ENCODE data around the gene TMEM132D. TPM values are rescaled to one million over a fixed set of nuclear protein-coding genes. Genes with fewer than 3 reads are reported as not detected.

TMEM132D gene
- total RNA-seq, 1 donor from 2014 or later = not detected

DNA sequence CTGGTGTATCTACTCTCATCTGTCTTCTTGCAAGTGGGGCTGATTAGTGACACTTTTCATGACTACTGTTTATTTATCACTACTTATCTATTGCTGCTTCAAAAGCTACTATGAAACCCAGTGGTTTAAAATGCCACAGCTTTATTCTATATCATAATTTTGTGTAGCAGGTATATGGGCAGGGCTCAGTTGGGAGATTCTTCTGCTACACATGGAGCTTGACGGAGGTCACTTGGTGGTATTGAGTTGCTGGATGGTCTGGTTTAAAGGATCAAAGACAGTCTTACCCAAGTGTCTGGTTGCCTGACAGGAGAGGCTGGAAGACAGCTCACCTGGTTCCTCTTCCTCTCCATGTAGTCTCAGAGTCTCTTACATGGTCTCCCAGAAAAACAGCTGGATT, 222.7 kb downstream of the TMEM132D start:
- intact Hi-C loops (cut with DNase I) = no loop called here
- no peak for DNase-seq (ENCODE audit: low spot score)

DNA sequence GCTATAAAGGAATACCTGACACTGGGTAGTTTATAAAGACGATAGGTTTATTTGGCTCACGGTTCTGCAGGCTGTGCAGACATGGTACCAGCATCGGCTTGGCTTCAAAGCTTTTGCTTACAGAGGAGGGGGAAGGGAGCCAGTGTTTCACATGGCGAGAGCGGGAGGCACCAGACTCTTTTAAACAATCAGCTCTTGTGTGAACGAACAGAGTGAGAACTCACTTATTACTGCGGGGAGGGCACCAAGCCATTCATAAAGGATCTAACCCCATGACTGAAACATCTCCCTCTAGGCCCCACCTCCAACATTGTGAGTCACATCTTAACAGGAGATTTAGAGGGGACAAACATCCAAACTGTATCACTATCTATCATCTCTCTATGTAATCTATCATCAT, 227.4 kb downstream of the TMEM132D start:
- no peak for DNase-seq (ENCODE audit: low spot score)
- intact Hi-C loops (cut with DNase I) = no loop called here

DNA sequence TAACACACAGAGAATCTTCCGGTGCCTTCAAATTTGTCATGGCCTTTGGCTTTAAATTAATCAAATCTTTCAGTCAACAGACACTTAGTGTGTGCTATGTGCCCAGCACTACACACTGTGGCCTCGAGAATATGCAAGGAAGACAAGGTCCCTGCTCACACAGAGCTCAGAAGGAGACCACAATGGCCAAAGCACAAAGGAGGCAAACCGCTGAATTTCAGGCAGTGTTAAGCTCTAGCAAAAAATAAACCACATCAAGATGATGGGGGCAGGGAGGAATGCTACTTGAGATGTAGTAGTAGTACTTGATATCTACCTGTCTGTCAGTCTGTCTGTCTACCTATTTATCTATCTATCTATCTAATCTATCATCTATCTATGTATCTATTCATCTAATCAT, 227.9 kb downstream of the TMEM132D start:
- no peak for DNase-seq (ENCODE audit: low spot score)
- intact Hi-C loops (cut with DNase I) = no loop called here

DNA sequence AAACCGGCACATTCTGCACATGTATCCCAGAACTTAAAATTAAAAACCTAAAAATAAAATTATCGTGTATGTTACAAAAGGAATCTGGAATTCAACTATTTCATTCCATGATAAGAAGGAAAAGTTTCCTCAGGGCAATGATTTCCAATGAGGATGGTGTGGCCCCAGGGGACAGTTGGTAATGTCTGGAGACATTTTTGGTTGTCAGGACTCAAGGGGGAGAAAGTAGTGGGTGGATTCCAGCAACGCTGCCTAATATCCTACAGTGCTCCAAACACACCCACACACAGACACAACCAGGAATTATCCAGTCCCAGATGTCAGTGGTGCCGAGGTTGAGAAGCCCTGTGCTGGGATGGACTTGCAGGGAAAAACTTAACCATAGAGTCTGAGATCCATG, 228.3 kb downstream of the TMEM132D start:
- no peak for DNase-seq (ENCODE audit: low spot score)
- intact Hi-C loops (cut with DNase I) = no loop called here

DNA sequence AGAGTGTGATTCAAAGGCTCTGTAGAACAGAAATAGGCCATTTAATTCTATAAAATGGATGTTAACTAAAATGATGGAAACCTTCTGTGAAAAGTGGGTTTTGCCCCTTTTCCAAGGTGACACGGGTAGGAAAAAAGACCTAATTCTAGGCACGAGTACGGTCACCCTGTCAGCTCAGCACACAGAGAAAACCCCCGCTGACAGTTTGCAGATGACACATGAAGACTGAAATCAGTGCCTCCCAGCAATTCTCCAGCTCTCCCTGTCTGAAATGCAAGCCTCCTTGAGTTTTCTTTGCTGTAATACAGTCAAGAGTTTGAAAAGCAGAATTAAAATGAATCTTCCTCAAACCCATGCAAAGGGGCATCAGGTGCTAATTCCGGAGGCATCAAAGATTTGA, 230.0 kb downstream of the TMEM132D start:
- intact Hi-C loops (cut with DNase I) = no loop called here
- no peak for DNase-seq (ENCODE audit: low spot score)

DNA sequence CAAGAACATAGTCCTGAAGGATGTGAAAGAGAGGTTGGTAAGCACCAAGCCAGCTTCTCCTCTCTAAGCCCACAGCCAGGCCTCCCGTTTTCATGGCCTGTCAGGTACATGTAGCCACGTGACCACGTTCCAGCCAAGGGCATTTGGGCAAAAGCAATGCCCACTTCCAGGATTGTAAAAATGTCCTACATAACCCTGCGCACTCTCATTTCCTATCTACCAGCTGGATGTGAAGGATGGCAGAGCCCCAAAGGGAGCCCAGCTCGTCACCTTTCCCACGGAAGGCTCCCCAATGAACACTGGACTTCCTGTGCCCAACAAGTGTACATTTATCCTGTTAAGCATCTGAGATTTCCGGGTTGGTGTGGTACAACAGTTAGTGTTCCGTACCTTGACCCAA, 231.7 kb downstream of the TMEM132D start:
- DNase-seq (ENCODE audit: low spot score) = no peak
- intact Hi-C loops (cut with DNase I) = no loop called here

DNA sequence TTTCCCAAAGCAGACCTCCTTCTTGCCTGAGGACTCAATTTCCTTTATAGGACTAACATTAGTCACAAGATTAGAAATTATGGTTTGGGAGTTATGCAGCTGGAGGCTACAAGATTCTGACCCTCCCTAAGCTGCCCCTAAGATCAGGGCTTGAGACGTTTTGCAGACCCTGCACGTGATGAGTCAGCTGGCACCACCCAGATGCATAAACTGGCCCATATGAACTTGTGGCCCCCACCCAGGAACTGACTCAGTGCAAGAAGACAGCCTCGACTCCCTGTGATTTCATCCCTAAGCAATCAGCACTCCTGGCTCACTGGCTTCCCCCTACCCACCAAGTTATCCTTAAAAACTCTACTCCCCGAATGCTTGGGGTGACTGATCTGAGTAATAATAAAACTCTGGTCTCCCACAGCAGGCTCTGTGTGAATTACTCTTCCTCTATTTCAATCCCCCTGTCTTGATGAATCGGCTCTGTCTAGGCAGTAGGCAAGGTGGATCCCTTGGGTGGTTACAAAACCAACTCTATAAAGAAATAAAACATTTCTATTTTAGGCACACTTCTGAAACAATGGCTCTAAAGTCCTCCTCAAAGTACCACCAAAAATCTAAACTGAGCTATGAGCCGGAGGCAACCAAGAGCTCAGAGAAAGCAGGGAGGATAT, 233.4 kb downstream of the TMEM132D start:
- DNase-seq (ENCODE audit: low spot score) = no peak
- intact Hi-C loops (cut with DNase I) = no loop called here

DNA sequence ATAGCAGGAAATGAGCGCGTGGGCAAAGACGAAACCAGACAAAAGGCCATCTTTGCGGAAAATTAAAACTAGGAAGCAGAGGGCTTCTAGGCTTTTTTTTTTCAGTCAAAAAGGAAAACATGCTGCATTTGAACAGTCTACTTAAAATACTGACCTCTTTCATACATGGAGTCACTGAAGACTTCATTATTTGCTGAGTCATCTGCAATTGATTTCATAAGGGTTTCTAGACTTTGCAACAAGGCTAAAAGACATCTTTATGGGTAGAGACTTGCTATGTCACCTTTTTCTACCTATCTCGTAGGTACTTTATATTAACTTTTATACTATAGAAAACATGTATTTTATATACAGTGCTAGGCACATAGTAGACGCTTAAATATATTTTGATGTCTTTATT, 238.4 kb downstream of the TMEM132D start:
- intact Hi-C loops (cut with DNase I) = no loop called here
- DNase-seq (ENCODE audit: low spot score) = no peak

DNA sequence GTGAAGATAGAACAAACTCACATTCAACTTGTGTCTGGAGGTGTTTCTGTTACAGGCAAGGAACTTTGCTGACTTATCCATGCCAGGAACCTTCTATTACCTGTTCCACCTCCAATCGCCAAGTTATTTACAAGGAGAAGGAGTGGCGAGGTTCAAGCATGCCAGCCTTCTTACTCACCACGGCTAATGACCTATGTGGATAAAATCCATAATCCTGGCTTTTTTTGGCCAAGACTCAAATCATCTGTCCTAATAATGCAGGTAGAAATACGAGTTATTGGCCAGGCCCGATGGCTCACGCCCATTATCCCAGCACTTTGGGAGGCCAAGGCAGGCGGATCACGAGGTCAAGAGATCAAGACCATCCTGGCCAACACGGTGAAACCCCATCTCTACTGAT, 241.6 kb downstream of the TMEM132D start:
- intact Hi-C loops (cut with DNase I) = no loop called here
- no peak for DNase-seq (ENCODE audit: low spot score)

DNA sequence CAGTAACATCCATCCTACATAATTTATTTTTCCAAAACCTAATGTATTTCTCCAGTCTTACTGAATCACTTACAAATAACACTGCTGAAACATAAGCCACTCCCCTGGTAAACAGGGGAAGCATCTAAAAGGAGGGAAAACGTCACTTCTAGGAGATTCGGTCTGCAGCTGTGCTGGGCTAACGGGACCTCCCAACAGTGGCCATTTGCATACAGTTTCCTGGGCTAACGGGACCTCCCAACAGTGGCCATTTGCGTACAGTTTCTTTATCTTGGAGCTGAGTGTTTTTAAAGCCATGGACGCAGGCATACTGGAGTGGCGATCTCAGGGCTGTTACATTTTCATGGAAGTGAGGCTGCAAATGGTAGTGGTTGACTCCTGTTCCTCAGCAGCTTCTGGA, 242.9 kb downstream of the TMEM132D start:
- DNase-seq (ENCODE audit: low spot score) = no peak
- intact Hi-C loops (cut with DNase I) = no loop called here

DNA sequence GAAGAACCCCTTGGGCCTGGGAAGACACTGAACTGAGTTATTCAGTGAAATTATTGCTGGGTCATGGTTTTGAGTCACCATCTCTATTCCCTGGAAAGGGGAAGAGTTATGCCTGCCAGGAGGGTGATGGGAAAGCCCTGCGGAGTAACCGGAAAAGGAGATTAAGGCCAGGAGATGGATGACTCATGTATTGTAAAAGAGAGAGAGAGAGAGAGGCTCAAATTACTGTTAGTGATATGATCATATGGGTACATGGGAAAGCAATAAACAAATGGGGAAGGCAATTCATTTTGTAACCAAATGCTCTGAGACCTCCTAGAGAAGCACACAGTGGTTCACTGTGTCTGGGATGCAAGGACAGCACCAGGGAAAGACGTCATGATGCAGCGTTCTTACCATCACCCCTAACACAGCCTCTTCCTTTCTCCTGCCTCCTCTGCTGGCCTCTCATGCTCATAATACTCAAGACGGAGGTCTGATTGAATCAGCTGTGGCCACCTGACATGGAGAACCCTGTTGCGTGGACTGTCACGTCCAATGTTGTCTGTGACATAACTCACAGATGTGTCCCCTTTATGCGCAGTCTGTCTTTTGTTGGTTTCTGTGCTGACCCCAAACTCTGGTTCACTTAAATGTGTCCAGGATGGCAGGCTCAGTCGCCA, 243.7 kb downstream of the TMEM132D start:
- DNase-seq (ENCODE audit: low spot score) = no peak
- intact Hi-C loops (cut with DNase I) = no loop called here

DNA sequence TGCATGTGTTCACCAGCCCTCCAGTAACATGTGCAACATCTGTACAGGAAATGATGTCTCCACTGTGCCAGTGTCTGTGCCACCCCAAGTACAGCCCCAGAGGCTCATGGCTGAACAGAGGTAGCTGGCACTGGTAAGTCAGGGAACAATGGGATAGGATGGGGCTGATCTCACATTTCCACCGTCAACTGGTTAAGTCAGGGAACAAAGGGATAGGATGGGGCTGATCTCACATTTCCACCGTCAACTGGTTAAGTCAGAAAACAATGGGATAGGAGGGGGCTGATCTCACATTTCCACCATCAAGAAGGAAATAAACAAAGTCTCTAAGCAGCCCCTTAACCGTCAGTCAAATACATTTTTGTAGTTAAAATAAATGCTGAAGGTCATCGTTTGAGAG, 246.6 kb downstream of the TMEM132D start:
- intact Hi-C loops (cut with DNase I) = no loop called here
- DNase-seq (ENCODE audit: low spot score) = no peak

DNA sequence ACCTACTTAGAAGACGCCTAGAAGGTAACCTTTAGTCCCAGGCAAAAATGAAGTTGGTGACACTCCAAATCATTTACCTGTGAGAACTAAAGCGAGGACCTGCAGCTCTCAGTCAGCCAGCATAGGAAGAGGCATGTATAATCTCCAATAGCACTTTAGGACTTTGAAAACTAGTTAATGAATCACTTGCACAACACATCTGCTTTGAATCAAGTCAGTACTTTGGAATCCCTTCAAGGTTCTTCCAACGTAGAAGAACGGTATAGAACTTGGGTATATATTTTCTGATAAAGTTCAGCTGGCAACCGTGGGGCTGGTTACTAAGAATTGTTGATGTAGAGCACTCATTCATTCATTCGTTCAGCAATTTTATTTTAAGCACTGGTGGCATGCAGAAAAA, 251.9 kb downstream of the TMEM132D start:
- DNase-seq (ENCODE audit: low spot score) = no peak
- intact Hi-C loops (cut with DNase I) = no loop called here

DNA sequence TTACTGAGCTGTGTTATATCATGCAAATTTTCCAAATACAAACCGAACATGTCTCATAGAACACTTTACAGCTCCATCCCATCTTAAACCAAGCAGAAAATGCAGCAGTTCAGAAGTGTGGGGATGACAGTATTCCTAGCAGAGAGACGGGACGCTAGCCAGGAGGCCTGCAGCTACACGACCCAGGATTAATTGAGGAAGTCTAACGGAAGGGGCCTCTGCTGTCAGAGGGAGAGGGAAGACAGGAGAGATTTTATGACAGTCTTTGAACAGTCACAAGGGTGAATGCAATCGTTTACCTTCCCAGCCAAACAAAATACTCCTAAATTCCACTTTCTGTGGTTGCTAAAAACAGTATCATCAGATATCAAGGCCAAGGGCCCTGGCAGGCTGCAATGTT, 261.9 kb downstream of the TMEM132D start:
- intact Hi-C loops (cut with DNase I) = no loop called here
- DNase-seq (ENCODE audit: low spot score) = no peak

DNA sequence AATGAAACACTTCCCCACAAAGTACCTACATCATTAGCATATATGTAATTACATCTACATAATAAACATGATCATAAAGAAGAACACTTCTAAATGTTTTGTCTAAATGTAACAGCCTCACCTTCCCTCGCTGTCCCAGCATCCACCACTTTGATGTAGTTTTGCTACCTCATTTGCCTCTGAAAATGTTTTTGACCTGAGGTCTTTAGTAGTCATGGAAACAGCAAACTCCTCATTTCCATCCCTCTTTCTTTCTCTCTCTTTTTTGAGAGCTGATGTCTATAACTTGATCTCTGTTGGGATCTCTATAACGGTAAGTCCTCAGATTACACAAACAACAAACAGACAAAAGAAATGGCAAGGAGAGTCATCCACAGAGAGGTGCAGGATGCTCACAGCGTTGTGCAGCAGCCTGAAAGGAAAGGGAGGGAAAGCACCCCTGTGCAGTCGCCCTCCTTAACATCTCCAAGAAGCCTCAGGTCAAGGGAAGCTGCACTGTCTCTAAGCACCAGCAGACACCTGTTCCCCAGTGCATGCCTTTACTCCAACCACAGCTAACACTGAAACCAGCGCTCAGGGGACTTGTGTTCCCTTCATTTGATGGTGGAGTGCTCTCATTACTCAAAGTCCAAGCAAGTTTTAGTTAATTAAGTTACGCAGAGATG, 268.7 kb downstream of the TMEM132D start:
- intact Hi-C loops (cut with DNase I) = no loop called here
- no peak for DNase-seq (ENCODE audit: low spot score)

DNA sequence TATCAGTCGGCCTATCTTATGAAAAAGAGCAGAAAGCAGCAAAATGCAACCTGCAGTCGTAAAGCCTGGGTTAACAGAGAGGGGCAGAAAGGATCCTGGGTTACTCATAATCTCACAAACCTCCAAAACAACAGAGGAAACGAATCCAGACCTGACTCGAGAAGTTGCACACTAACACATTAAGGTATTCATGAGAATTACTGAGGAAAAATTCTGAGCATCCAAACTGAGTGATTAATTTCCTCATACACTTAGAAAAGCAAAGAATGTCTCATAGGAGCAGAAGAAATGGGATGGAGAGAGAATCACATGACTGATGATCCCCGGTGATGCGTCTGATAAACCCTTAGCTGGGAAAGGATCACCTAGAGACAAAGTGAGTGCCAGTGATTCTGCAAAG, 272.5 kb downstream of the TMEM132D start:
- intact Hi-C loops (cut with DNase I) = no loop called here
- DNase-seq (ENCODE audit: low spot score) = no peak

DNA sequence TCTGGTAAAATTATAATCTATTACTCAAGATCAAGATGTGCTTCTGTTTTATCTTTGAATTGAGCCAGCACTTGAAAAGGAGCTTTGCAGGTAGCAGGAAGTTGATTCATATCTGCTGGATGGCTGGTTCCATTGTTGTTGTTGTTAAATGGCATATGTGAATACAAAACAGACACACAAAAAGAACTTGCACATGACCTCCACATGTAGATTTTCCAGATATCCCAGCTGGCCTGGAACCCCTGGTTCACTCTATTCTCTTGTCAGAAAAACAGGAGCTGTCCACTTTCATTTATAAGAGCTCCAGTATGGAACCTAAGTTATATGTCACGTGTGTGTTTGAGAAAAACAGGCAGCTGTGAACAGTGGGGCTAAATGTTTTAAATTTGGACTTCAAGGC, 273.9 kb downstream of the TMEM132D start:
- DNase-seq (ENCODE audit: low spot score) = no peak

DNA sequence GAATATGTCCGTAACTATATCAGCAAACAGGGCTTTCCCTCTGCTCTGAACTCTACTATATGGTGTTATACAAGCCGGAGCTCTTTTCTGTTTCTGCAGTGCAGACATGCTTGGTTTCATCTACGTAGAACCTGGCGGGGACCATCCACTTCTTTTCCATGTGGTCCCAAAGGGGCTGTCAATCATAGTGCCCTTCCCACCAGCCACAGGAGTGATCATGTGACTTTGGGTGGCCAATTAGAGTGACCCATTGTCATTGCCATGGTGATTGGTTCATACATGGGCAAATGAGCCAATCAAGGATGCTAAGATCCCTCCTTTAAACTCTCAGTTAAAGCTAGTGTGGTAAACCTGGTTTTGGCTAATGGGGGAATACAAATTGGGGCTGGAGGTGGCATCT, 281.3 kb downstream of the TMEM132D start:
- no peak for DNase-seq (ENCODE audit: low spot score)
- intact Hi-C loops (cut with DNase I) = no loop called here

More for the DNA sequence above, 273.9 kb downstream of the TMEM132D start:
- intact Hi-C loops (cut with DNase I) = no loop called here

DNA sequence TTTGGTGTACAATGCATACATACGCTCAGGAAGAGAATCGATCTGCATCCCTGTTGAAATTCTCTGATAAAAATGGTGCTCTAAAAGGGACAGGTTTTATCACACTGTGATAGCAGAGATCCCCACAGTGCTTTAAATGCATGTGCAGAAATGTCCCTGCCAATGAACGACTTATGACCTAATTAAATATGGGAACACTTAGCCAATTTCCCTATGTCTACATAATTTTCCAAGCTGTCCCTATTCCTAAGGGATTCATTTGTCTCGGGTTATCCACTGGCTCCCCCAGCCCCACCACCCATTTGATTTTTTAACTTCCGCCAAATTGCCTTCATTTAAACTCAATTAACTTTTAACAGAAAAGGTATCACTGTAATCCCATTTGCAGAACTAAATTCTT, 284.6 kb downstream of the TMEM132D start:
- DNase-seq (ENCODE audit: low spot score) = no peak

DNA sequence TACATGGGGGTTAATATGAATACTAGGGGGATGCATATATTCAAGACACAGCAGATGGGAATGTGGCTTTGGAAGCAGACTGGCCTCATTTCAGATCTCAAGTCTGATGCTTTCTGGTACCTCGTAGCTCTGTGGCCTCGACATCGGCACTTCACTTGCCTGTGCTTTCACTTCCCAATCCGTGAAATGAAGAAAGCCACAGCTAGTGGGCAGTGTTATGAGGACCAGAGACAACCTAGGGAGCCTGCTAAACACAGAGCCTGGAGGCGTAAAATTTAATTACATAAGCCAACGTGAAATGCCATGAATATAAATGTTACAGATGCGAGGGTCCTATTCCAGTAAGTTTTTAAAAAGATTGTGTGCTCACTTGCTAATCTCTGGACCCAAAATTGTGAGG, 286.0 kb downstream of the TMEM132D start:
- DNase-seq (ENCODE audit: low spot score) = no peak
- intact Hi-C loops (cut with DNase I) = no loop called here

More for the DNA sequence above, 284.6 kb downstream of the TMEM132D start:
- intact Hi-C loops (cut with DNase I) = no loop called here

DNA sequence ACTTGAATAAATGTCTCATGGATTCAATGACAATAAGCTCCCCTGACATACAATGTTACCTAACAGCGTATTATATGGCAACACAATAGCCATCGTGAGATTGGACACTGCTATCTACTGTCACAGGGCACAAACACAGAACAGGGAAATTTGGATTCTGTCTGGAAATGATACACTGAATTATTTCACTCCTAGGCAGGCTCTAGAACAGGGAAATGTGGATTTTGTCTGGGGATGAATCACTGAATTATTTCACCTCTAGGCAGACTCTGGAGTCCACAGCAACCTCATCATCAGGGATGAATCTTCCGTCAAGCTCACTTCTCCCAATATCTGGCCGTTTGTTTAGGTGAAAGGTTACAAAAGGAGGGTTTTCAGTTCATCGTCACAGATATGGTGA, 288.8 kb downstream of the TMEM132D start:
- intact Hi-C loops (cut with DNase I) = no loop called here
- no peak for DNase-seq (ENCODE audit: low spot score)
